Testis (tissue), 2 donors: ENCODE measurements around the gene IL1RL1.

Source experiments
- CTCF ChIP-seq, 3 experiments: fragments of 450-650 bp in 2 of 3; fragments of 200-600 bp in 1 of 3; sonication (generic) in 1 of 3; IDR thresholded peaks; one replicate each; pipeline ENCODE4 v1.5.1; 2016 to 2019; ENCODE audit warnings: antibody characterized with exemption in 3 of 3, mild to moderate bottlenecking in 2 of 3, moderate library complexity in 1 of 3
- POLR2A ChIP-seq: fragments of 450-650 bp; IDR thresholded peaks from one replicate; pipeline ENCODE4 v1.6.1; 2017; ENCODE audit warnings: antibody characterized with exemption, mild to moderate bottlenecking, moderate library complexity

GRCh38 chr2:102306125-102306524 lies 5.2 kb upstream of the IL1RL1 start:
- TF ChIP-seq CTCF (IDR thresholded peaks at IDR 0.05) (no peak), POLR2A (no peak)
